Activated naive CD4-positive, alpha-beta T cell treated with anti-CD3 and anti-CD28 coated beads for 36 hours (primary cell): Measurements from ENCODE around the gene ZNF780A. TPM values are rescaled to one million over a fixed set of nuclear protein-coding genes. Genes with fewer than 3 reads are reported as not detected.
"Not testable (repeated sequence)": the region's sequence is repeated elsewhere in the genome, so short reads cannot be mapped to it uniquely, and the experiment has no call there.

Experiments used
- CTCF ChIA-PET: fragments of 350-600 bp; sonication (Branson Sonifier 250); formaldehyde crosslinking; loops from one replicate; lab custom pipeline; 2021; ENCODE audit warnings: antibody characterized with exemption; lab: Charles Lee
- DNase-seq: peaks from one replicate; pipeline ENCODE4 v3.0.0-alpha.2; 2020
- H3K27ac Mint-ChIP-seq: one replicate; pipeline ENCODE4 v1.8.0; 2021; ENCODE audit warnings: mild to moderate bottlenecking, mixed read lengths
- H3K27me3 Mint-ChIP-seq: one replicate; pipeline ENCODE4 v1.8.0; 2021; ENCODE audit warnings: low read depth, mixed read lengths
- H3K36me3 Mint-ChIP-seq: one replicate; pipeline ENCODE4 v1.8.0; 2021; ENCODE audit warnings: low read depth, mixed read lengths
- H3K4me1 Mint-ChIP-seq: one replicate; pipeline ENCODE4 v1.8.0; 2021; ENCODE audit warnings: low read depth, mixed read lengths
- H3K4me3 Mint-ChIP-seq: one replicate; pipeline ENCODE4 v1.8.0; 2021; ENCODE audit warnings: mild to moderate bottlenecking, moderate library complexity, mixed read lengths
- H3K9me3 Mint-ChIP-seq: one replicate; pipeline ENCODE4 v1.8.0; 2021; ENCODE audit warnings: mixed read lengths
- intact Hi-C: fragments of 100-400 bp; cut with micrococcal nuclease; formaldehyde crosslinking; loops from one replicate; pipeline ENCODE4 v1.15.1; 2023
- total RNA-seq, 2 experiments: library from RNA; stranded (reverse); gene quantifications; one replicate each; pipeline ENCODE4 v1.2.3, GENCODE V29; 2021

The ZNF780A gene
- total RNA-seq, 2 experiments from 2014 or later: 8.8 to 10.5 TPM

GRCh38 chr19:40078377-40078776 lies 12.4 kb downstream of the ZNF780A start:
- no peak overlapping the region for H3K4me3 Mint-ChIP-seq
- CTCF ChIA-PET: interaction anchor here (0.6 to 1.5 kb wide), 2 partner anchors 50 to 285 kb away, joined by 3 to 6 read pairs; no protein-coding TSS in a partner anchor
- no peak for DNase-seq
- H3K27ac Mint-ChIP-seq: no peak overlapping the region
- H3K9me3 Mint-ChIP-seq: peaks cover 59% of the 10 kb centered on the region
- intact Hi-C loops: no loop called here
- H3K4me1 Mint-ChIP-seq: no peaks in the 10 kb centered on the region
- H3K36me3 Mint-ChIP-seq: peaks cover 90% of the 10 kb centered on the region
- no peaks in the 10 kb centered on the region for H3K27me3 Mint-ChIP-seq

DNA sequence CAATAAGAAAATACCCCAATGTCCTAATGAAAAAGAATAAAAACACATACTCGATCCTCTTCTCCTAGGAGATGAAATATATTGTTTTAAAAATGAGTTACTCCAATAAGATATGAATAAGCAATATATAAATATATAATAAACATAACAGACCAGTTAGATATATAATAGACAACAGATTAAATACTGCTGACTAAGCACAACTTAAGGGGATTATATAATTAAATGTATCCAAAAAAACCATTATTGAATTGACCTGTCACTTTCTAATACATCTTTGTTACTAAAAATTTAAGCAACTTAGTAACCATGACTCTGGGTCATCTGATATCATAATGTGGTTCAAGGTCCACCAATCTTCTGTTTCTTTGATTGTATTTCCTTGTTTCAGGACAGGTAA lies 20.7 kb downstream of the ZNF780A start:
- Mint-ChIP-seq H3K36me3 (peaks cover 33% of the 10 kb centered on the region), H3K27ac (no peak overlapping the region), H3K9me3 (peaks cover 24% of the 10 kb centered on the region), H3K27me3 (no peaks in the 10 kb centered on the region), H3K4me1 (no peaks in the 10 kb centered on the region), H3K4me3 (no peak overlapping the region)
- CTCF ChIA-PET: no interaction called here
- DNase-seq: no peak
- intact Hi-C loops: no loop called here

DNA sequence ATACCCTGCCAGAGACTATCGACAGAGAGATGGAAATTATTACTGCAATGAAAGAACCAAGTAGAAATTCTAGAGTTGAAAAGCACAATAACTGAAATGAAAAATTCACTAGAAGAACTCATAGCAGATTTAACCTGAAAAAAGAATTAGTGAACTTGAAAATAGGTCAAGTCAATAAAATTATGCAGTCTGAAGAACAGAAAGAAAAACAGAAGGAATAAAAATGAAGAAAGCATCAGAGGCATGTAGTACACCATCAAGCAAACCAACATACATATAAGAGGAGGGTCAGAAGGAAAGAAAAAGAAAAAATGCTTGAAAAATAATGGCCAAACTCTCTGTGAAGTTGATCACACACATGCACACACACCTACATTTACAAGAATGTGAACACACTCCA lies 31.1 kb downstream of the ZNF780A start:
- H3K27ac Mint-ChIP-seq: no peak overlapping the region
- H3K4me3 Mint-ChIP-seq: no peak overlapping the region
- peaks cover 13% of the 10 kb centered on the region for H3K4me1 Mint-ChIP-seq
- H3K36me3 Mint-ChIP-seq: peaks cover 8% of the 10 kb centered on the region
- H3K27me3 Mint-ChIP-seq: no peaks in the 10 kb centered on the region
- peaks cover 17% of the 10 kb centered on the region for H3K9me3 Mint-ChIP-seq
- CTCF ChIA-PET: no interaction called here
- no peak for DNase-seq
- intact Hi-C loops: no loop called here

- no peak for DNase-seq
- no peaks in the 10 kb centered on the region for H3K27me3 Mint-ChIP-seq
- peak overlapping the region; percentile 99 for H3K4me3 Mint-ChIP-seq
- peaks cover 16% of the 10 kb centered on the region for H3K36me3 Mint-ChIP-seq
- peaks cover 36% of the 10 kb centered on the region for H3K4me1 Mint-ChIP-seq
- CTCF ChIA-PET: no interaction called here
- intact Hi-C loops: loop anchor here (2.0 kb wide), 1 partner anchor 34 kb away; the partner anchor contains the start of gene ZNF780A
- no peak overlapping the region for H3K27ac Mint-ChIP-seq
- H3K9me3 Mint-ChIP-seq: peaks cover 12% of the 10 kb centered on the region
These were observed 33.6 kb downstream of the ZNF780A start for GRCh38 chr19:40057166-40057565.

DNA sequence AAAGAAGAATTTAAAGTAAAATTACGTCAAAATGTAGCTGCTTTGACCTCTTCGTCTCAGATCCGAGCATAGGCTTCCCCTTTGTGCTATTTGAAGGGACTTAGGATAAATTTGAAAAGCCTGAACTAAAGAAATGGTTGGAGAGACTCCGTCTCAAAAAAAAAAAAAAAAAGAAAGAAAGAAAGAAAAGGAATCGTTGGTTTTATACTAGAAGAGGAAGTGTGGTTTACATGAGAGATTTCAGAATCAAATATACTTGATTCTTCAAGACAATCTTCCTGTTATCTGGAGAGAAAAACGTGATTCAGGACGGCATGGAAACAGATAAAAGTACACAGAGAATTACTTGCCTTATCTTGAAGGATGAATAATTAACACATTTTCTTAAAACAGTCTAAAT lies 34.2 kb downstream of the ZNF780A start:
- Mint-ChIP-seq H3K36me3 (peaks cover 19% of the 10 kb centered on the region), H3K9me3 (peaks cover 12% of the 10 kb centered on the region), H3K27me3 (no peaks in the 10 kb centered on the region), H3K27ac (peak overlapping the region; percentile 93), H3K4me1 (peaks cover 36% of the 10 kb centered on the region), H3K4me3 (peak overlapping the region; percentile 99)
- CTCF ChIA-PET: interaction anchor here (0.7 to 0.9 kb wide), 2 partner anchors 109 to 285 kb away, joined by 3 to 5 read pairs; no protein-coding TSS in a partner anchor
- intact Hi-C loops: loop anchor here (1.0 to 2.0 kb wide), 2 partner anchors 34 to 60 kb away; partner anchors contain the start of gene ZNF780A
- no peak for DNase-seq

DNA sequence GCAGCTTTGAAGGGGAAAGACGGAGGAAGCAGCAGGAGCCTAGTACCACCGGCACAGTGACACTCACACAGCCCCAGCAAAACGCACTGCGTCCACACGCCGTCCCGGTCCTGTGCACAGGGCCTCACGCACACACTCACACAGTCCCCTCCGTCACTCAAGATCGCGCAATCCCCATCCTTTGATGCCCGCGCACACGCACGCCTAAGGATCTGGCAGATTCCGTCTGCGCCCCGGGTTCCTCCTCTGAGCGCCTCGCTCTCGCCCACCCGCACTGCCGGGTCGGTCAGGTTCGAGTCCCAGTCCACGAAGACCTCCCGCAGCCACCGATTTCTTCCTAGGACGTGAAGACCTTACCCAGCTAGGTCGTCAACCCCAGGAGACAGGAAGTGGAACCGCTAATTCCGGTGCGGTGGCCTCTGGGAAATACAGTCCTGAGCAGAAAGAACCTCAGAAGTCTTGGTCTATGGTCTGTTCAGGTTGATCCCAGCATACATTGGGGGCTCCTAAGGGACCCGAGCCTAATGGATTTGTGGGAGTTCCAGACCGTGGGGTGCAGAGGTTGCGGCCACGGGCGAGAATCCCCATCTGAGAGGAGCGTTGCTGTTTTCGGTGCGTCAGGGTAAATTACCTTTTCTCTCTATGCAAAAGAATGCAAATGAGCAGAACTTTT lies 34.8 kb downstream of the ZNF780A start, which contains the start of gene ZNF780B:
TSS of gene ZNF780B (minus strand) at position 400 of the 673 bp plus-strand sequence. CDS start 5,899 bp downstream, outside the sequence.
- H3K27ac Mint-ChIP-seq: peak within 1 kb of the TSS; percentile 93
- CTCF ChIA-PET: interaction anchor here (0.6 to 0.9 kb wide), 5 partner anchors 59 to 1480 kb away, joined by 3 to 5 read pairs (median 4); partner anchors contain the start of gene ZNF546
- H3K4me1 Mint-ChIP-seq: peaks cover 36% of the 10 kb centered on the region
- peaks cover 12% of the 10 kb centered on the region for H3K9me3 Mint-ChIP-seq
- peak; percentile 84 for DNase-seq
- peak within 1 kb of the TSS; percentile 99 for H3K4me3 Mint-ChIP-seq
- H3K36me3 Mint-ChIP-seq: peaks cover 20% of the 10 kb centered on the region
- intact Hi-C loops: loop anchor here (1.0 to 2.0 kb wide), 2 partner anchors 35 to 60 kb away; partner anchors contain the start of gene ZNF780A
- no peaks in the 10 kb centered on the region for H3K27me3 Mint-ChIP-seq

DNA sequence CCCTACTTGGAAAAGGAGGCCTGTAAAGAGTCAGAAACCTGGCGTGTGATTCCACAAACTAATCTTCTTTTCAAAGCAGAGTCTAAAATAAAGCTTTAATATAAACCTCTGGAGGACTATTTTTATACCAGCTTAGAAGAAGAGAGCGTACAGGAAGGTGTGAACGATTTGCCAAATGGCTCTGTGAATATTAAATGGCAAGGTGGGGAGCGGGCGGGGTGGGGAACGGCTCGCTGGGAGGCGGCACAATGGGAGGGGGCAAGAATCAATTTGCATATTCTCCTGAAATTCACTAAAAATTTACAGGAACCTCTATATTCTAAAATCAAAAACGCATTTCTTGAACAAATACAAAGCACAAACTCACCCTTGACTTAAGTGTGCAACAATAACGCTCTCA lies 35.7 kb downstream of the ZNF780A start:
- Mint-ChIP-seq H3K4me3 (peak overlapping the region; percentile 99), H3K4me1 (peaks cover 36% of the 10 kb centered on the region), H3K27ac (no peak overlapping the region), H3K27me3 (no peaks in the 10 kb centered on the region), H3K36me3 (peaks cover 26% of the 10 kb centered on the region), H3K9me3 (peaks cover 12% of the 10 kb centered on the region)
- intact Hi-C loops: no loop called here
- DNase-seq: no peak
- CTCF ChIA-PET: interaction anchor here (0.9 kb wide), 1 partner anchor 58 kb away, joined by 4 read pairs; the partner anchor contains the start of gene ZNF546

DNA sequence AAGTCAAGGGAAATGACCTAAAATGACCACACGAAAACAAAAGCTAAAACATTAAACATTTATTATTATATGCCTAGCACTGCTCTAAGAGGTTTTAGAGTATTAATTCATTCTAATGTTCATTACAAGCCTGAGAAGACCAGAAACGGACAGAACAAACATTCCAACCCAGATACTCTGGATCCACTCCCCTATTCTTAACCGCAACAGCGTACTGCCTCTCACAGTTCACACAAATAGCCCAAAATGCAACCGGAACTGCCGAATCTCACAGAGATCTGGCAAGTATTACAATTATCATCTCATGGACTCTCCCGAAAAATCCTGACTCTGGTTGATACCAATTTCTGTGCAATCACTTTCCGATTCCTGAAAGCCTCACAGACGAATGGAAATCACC lies 36.1 kb downstream of the ZNF780A start:
- Mint-ChIP-seq H3K27ac (no peak overlapping the region), H3K9me3 (peaks cover 8% of the 10 kb centered on the region), H3K27me3 (no peaks in the 10 kb centered on the region), H3K4me3 (peak overlapping the region; percentile 99), H3K4me1 (peaks cover 36% of the 10 kb centered on the region), H3K36me3 (peaks cover 24% of the 10 kb centered on the region)
- intact Hi-C loops: no loop called here
- DNase-seq: no peak
- CTCF ChIA-PET: no interaction called here

DNA sequence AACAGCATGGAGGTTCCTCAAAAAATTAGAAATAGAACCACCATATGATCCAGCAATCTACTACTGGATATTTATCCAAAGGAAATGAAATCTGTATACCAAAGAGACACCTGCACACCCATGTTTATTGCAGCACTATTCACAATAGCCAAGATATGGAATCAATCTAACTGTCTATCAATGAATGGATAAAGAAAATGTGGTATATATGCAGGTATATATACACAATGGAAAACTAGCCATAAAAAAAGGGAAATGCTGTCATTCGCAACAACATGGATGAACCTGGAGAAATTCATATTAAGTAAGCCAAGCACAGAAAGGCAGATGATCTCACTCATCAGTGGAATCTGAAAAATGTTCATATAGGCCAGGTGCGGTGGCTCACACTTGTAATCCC lies 37.3 kb downstream of the ZNF780A start:
- Mint-ChIP-seq H3K27me3 (no peaks in the 10 kb centered on the region), H3K4me1 (peaks cover 36% of the 10 kb centered on the region), H3K27ac (peak overlapping the region; percentile 16), H3K4me3 (no peak overlapping the region), H3K9me3 (no peaks in the 10 kb centered on the region), H3K36me3 (peaks cover 28% of the 10 kb centered on the region)
- CTCF ChIA-PET: interaction anchor here (0.6 kb wide), 1 partner anchor 84 kb away, joined by 3 read pairs; no protein-coding TSS in a partner anchor
- DNase-seq: no peak
- intact Hi-C loops: no loop called here

DNA sequence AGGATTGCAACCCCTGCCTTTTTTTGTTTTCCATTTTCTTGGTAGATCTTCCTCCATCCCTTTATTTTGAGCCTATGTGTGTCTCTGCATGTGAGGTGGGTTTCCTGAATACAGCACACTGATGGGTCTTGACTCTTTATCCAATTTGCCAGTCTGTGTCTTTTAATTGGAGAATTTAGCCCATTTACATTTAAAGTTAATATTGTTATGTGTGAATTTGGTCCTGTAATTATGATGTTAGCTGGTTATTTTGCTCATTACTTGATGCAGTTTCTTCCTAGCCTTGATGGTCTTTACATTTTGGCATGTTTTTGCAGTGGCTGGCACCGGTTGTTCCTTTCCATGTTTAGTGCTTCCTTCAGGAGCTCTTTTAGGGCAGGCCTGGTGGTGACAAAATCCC lies 49.0 kb downstream of the ZNF780A start:
- H3K27ac Mint-ChIP-seq, H3K27me3 Mint-ChIP-seq, DNase-seq, intact Hi-C loops, CTCF ChIA-PET, H3K4me1 Mint-ChIP-seq, H3K4me3 Mint-ChIP-seq: not testable (repeated sequence)
- Mint-ChIP-seq H3K9me3 (peaks cover 51% of the 10 kb centered on the region), H3K36me3 (peaks cover 55% of the 10 kb centered on the region)

DNA sequence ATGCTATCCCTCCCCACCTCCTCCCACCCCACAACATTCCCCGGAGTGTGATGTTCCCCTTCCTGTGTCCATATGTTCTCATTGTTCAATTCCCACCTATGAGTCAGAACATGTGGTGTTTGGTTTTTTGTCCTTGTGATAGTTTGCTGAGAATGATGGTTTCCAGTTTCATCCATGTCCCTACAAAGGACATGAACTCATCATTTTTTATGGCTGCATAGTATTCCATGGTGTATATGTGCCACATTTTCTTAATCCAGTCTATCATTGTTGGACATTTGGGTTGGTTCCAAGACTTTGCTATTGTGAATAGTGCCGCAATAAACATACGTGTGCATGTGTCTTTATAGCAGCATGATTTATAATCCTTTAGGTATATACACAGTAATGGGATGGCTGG lies 52.7 kb downstream of the ZNF780A start:
- H3K27ac Mint-ChIP-seq, H3K27me3 Mint-ChIP-seq, H3K4me1 Mint-ChIP-seq, intact Hi-C loops, CTCF ChIA-PET, DNase-seq, H3K4me3 Mint-ChIP-seq: not testable (repeated sequence)
- peaks cover 58% of the 10 kb centered on the region for H3K9me3 Mint-ChIP-seq
- peaks cover 36% of the 10 kb centered on the region for H3K36me3 Mint-ChIP-seq

- Mint-ChIP-seq H3K27me3 (no peaks in the 10 kb centered on the region), H3K9me3 (peaks cover 61% of the 10 kb centered on the region), H3K27ac (no peak overlapping the region), H3K4me3 (no peak overlapping the region), H3K36me3 (peaks cover 38% of the 10 kb centered on the region), H3K4me1 (no peaks in the 10 kb centered on the region)
- CTCF ChIA-PET: no interaction called here
- intact Hi-C loops: no loop called here
- no peak for DNase-seq
These were observed 54.7 kb downstream of the ZNF780A start for GRCh38 chr19:40035996-40036395.
